GM18505 (cell line): ENCODE results near the gene BAZ2B.

Experiments
- ATAC-seq: cut with Tn5 transposase; IDR thresholded peaks from one replicate; pipeline ENCODE4 v1.9.1; 2021; ENCODE audit not compliant: unreplicated experiment
- POLR2A ChIP-seq: IDR thresholded peaks from 4 replicates; pipeline ENCODE4 v1.6.1; 2011; ENCODE audit warnings: borderline replicate concordance; ENCODE audit not compliant: insufficient read depth, insufficient read length; ENCODE audit errors: extremely low read depth

The BAZ2B gene

GRCh38 chr2:159585622-159586021 is 30.7 kb downstream of the BAZ2B start:
- ATAC-seq: no peak
- no peak for TF ChIP-seq POLR2A

DNA sequence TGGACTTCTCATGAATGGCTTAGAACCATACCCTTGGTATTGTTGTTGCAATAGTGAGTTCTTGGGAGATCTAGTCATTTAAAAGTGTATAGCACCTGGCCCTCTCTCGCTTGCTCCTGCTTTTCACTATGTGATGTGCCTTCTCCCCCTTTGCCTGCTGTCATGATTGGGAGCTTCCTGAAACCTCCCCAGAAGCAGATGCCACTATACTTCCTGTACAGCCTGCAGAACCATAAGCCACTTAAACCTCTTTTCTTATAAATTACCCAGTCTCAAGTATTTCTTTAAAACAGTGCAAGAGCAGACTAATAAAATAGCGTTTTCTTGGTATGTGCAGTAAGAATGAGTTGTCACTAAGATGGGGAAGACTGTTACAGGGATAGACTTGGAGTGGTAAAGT is 31.6 kb downstream of the BAZ2B start:
- TF ChIP-seq POLR2A: no peak
- ATAC-seq: no peak

DNA sequence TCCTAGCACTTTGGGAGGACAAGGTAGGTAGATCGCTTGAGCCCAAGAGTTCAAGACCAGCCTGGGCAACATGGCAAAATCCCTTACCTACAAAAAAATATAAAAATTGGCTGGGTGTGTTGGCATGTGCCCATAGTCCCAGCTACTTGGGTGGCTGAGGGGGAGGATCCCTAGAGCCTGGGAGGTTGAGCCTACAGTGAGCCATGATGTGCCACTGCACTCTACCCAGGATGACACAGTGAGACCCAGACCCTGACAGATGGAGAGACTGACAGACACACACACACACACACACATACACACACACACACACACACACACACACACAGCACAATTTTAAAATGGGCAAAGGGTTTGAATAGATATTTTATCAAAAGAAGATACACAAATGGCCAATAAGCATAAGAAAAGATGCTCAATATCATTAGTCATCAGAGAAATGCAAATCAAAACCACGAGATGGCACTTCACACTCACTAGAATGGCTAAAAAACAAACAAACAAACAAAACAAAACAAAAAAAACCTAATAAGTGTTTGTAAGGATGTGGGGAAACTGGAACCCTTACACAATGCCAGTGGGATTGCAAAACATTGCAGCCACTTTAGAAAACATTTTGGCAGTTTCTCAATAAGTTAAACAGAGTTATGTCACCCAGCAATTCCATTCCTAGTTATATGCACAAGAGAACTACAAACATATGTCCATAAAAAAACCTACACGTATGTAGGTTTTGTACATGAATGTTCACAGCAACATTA is 42.3 kb downstream of the BAZ2B start:
- ATAC-seq: no peak
- TF ChIP-seq POLR2A: no peak

DNA sequence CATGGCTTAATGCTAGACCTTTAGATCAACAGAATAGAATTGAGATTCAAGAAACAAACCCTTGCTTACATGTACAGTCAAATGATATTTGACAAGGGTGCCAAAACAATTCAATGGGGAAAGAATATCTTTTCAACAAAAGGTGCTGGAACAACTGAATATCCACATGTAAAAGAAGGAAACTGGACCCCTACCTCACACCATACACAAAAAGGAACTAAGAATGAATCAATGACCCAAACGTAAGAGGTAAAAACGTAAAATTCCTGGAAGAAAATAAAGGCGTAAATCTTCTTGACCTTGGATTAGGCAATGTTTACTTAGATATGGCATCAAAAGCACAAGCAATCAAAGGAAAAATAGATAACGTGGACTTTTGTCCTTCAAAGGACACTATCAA is 43.1 kb downstream of the BAZ2B start:
- TF ChIP-seq POLR2A: no peak
- no peak for ATAC-seq

GRCh38 chr2:159572459-159572858 is 43.9 kb downstream of the BAZ2B start:
- ATAC-seq: no peak
- no peak for TF ChIP-seq POLR2A

GRCh38 chr2:159571540-159572260 is 44.6 kb downstream of the BAZ2B start:
- TF ChIP-seq POLR2A: no peak
- ATAC-seq: no peak

DNA sequence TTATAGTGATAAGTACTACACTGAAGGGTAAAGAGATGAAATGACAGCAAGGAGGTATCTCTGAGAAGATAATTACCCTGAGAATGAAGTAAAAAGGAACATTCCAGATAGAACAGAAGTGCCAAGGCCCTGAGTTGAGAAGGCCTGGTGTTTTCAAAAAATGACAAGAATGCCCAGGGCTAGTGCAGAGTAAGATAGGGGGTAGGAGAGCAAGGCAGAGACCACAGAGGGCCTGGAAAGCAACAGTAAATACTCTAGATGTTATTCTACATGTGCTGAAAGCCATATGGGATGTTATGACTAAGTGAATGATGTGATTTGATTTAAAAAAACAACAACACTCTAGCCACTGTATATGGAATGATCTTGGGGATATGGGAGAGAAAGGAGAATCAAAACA is 52.3 kb downstream of the BAZ2B start:
- no peak for ATAC-seq
- TF ChIP-seq POLR2A: no peak

GRCh38 chr2:159562248-159562647 is 54.1 kb downstream of the BAZ2B start:
- no peak for TF ChIP-seq POLR2A
- ATAC-seq: no peak

- no peak for ATAC-seq
- TF ChIP-seq POLR2A: no peak
Observed at GRCh38 chr2:159561786-159562185, 54.6 kb downstream of the BAZ2B start.

DNA sequence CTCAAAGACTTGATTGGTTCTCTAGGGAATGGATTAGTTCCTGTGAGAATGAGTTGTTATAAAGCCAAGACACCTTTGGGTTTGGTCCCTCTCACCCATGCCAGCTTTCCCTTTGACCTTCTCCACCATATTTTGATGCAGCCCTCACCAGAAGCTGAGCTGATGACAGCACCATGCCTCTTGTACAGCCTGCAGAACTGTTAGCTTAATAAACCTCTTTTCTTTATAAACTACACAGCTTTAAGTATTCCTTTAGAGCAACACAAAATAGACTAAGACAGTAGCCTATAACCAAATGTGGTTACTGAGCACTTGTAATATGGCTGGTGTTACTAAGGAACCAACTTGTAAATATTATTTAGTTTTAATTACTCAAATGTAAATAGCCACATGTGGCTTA is 55.1 kb downstream of the BAZ2B start:
- TF ChIP-seq POLR2A: no peak

GRCh38 chr2:159559034-159559433 is 57.3 kb downstream of the BAZ2B start:
- ATAC-seq: no peak
- no peak for TF ChIP-seq POLR2A

More for the DNA sequence above, 55.1 kb downstream of the BAZ2B start:
- no peak for ATAC-seq

GRCh38 chr2:159558479-159558878 is 57.9 kb downstream of the BAZ2B start:
- no peak for TF ChIP-seq POLR2A
- ATAC-seq: no peak

DNA sequence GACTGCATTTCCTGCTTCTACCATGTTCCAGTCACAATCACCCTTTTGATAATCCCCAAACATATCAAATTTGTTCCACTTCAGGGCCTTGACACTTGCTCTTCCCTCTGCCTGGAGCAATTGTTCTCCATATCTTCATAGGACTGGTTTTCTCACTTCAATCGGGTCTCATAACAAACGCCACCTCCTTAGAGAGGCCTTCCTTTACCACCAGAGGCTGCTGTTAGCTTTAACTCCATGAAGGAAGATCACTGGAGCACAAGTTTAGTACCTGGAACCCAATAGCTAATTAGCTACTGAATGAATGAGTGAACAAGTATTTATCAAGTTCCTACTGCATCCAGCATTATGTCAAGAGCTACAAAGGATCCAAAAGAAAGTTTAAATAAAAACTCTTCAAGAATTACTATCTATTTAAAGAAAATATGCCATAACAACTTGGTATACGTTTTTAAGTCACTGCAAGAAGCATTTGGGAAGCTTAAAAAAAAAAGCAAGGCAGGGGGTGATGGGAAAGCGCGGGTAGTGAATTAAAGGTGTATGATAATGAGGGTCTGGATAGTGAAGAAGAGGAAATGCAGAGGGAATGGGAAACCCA is 58.8 kb downstream of the BAZ2B start:
- TF ChIP-seq POLR2A: no peak
- ATAC-seq: no peak

DNA sequence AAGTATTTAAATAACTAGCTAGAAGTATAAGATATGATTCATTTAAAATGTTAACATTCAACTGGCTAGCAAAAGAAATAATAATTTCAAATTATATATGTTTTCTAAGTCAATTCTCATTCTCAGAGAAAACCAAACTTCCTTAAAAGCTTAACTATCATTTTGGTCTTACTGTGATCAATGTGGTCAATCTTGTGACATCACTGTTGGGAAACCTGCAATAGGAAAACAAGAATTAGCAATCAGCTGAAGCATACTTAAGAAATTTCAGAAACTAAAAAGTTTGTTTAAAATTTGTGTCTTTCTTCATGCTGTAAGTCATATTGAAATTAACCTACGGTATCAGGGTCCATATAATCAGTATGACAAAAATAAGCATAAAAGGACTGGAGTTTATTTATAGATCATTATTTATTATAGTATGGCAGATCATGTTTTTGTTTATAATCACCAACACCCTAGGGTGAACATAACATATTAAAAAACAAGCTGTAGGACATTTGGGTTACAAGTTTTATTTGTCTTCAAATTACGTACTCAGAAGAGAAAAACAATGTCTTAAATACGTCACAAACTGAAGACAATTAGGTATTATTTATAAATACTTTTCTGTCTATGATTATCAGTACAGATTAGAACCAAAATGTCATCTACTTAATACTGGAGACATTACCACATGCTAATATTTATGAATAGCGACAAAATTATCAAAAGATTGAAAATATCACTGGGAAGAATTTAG is 60.5 kb downstream of the BAZ2B start:
- no peak for ATAC-seq
- TF ChIP-seq POLR2A: no peak

DNA sequence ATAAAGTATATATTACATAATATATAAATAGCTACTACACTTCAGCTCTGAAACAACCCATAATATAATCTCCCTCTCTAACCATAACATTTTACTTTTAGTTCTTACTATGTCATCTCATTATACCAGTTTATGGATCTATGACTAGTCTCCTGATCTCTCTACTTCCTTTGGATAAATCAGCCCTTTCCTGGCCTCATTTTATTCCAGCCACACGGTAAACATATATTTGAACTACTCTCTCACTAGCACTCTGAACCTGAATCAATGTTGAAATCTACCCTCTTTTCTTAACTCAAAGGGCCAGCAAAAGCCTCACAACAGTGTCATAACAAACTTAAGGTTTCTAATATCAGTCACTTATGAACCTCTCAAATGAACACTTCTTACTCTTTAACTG is 62.6 kb downstream of the BAZ2B start:
- TF ChIP-seq POLR2A: no peak
- no peak for ATAC-seq
